Pons (tissue), 1 donor: ENCODE measurements around the gene CDH7.
A peak's percentile ranks its signal among the peaks of the same experiment; 100 is the strongest.

ENCODE experiments used
- DNase-seq: peaks from one replicate; pipeline ENCODE4 v3.0.0-alpha.2; 2016; ENCODE audit warnings: low spot score

The CDH7 gene

GRCh38 chr18:65907281-65907680, 156.5 kb downstream of the CDH7 start:
- no peak for DNase-seq

GRCh38 chr18:65919018-65919417, 168.2 kb downstream of the CDH7 start:
- no peak for DNase-seq

GRCh38 chr18:65919663-65920062, 168.9 kb downstream of the CDH7 start:
- no peak for DNase-seq

GRCh38 chr18:65922103-65922502, 171.3 kb downstream of the CDH7 start:
- DNase-seq = no peak

GRCh38 chr18:65924904-65925303, 174.1 kb downstream of the CDH7 start:
- no peak for DNase-seq

GRCh38 chr18:65934874-65935273, 184.1 kb downstream of the CDH7 start:
- DNase-seq = no peak

GRCh38 chr18:65936678-65937077, 185.9 kb downstream of the CDH7 start:
- no peak for DNase-seq

GRCh38 chr18:65937180-65937579, 186.4 kb downstream of the CDH7 start:
- no peak for DNase-seq

GRCh38 chr18:65938592-65939372, 188.0 kb downstream of the CDH7 start:
- DNase-seq = peak; percentile 20
